Adrenal gland (tissue), 5 donors: ENCODE data around the gene CARD9.

ENCODE experiments used
- POLR2A ChIP-seq, 2 donors: fragments of 450-650 bp; IDR thresholded peaks; one replicate each; pipeline ENCODE4 v1.6.1; 2017; ENCODE audit warnings: antibody characterized with exemption in 2 of 2, mild to moderate bottlenecking in 2 of 2, moderate library complexity in 1 of 2
- TF ChIP-seq, protein P1 (sequence below), 6 experiments: fragments of 450-650 bp in 4 of 6; fragments of 200-600 bp in 2 of 6; sonication (generic) in 1 of 6; IDR thresholded peaks; 1 replicate in 5 of 6; 2 replicates in 1 of 6; pipeline versions ENCODE4 v1.5.1 to v1.8.0; 2016 to 2021; ENCODE audit warnings: antibody characterized with exemption in 6 of 6, mild to moderate bottlenecking in 2 of 6, moderate library complexity in 1 of 6
- donor health status: DM: no; HTN: no; CAD: no.

DNA sequence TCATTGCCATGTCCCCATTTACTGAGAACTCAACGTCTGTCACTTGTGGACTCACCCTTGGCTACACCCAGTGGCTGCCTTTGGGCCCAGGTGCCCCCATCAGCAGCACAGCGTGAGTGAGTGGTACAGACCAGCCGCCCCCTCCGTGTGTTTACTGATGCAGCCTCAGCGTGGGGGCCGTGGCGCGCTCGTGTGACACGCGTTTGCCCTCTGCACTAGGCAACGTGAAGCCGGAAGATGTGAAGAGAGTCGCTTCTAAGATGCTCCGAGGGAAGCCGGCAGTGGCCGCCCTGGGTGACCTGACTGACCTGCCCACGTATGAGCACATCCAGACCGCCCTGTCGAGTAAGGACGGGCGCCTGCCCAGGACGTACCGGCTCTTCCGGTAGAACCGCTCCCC is 49.4 kb upstream of the CARD9 start:
- TF ChIP-seq, protein P1, sequence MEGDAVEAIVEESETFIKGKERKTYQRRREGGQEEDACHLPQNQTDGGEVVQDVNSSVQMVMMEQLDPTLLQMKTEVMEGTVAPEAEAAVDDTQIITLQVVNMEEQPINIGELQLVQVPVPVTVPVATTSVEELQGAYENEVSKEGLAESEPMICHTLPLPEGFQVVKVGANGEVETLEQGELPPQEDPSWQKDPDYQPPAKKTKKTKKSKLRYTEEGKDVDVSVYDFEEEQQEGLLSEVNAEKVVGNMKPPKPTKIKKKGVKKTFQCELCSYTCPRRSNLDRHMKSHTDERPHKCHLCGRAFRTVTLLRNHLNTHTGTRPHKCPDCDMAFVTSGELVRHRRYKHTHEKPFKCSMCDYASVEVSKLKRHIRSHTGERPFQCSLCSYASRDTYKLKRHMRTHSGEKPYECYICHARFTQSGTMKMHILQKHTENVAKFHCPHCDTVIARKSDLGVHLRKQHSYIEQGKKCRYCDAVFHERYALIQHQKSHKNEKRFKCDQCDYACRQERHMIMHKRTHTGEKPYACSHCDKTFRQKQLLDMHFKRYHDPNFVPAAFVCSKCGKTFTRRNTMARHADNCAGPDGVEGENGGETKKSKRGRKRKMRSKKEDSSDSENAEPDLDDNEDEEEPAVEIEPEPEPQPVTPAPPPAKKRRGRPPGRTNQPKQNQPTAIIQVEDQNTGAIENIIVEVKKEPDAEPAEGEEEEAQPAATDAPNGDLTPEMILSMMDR (IDR thresholded peaks at IDR 0.05) = no peak
- TF ChIP-seq POLR2A (IDR thresholded peaks at IDR 0.05) = no peak
